Upper lobe of left lung (tissue), 6 donors: ENCODE results near the gene FMO4. TPM values are rescaled to one million over a fixed set of nuclear protein-coding genes. Genes with fewer than 3 reads are reported as not detected.
A peak's percentile ranks its signal among the peaks of the same experiment; 100 is the strongest.
"Not testable (repeated sequence)": the region's sequence is repeated elsewhere in the genome, so short reads cannot be mapped to it uniquely, and the experiment has no call there.

Source experiments
- ATAC-seq, 2 donors: fragments of 200-7000 bp; cut with Tn5 transposase; one replicate each; pipeline ENCODE4 v1.9.1; 2022; ENCODE audit warnings: mild to moderate bottlenecking in 2 of 2, moderate library complexity in 2 of 2; ENCODE audit not compliant: low FRiP score in 2 of 2
- DNase-seq, 2 donors: peaks; one replicate each; pipeline ENCODE4 v3.0.0-alpha.2; 2019 to 2020
- H3K27ac ChIP-seq, 4 donors: fragments of 200-600 bp; sonication (generic); one replicate each; pipeline ENCODE4 v1.5.1; 2016 to 2019
- H3K27me3 ChIP-seq, 4 donors: fragments of 200-600 bp; sonication (generic); one replicate each; pipeline ENCODE4 v1.5.1; 2017 to 2019
- H3K36me3 ChIP-seq, 4 donors: fragments of 200-600 bp; sonication (generic); one replicate each; pipeline ENCODE4 v1.5.1; 2016 to 2019
- H3K4me1 ChIP-seq, 4 donors: fragments of 200-600 bp; sonication (generic); one replicate each; pipeline ENCODE4 v1.5.1; 2018 to 2019
- H3K4me3 ChIP-seq, 4 donors: fragments of 200-600 bp; sonication (generic); one replicate each; pipeline ENCODE4 v1.5.1; 2017 to 2019; ENCODE audit warnings: mild to moderate bottlenecking in 2 of 4, moderate library complexity in 1 of 4
- H3K9me3 ChIP-seq, 4 donors: fragments of 200-600 bp; sonication (generic); one replicate each; pipeline ENCODE4 v1.5.1; 2018 to 2019
- CTCF ChIP-seq, 6 experiments: fragments of 450-650 bp in 4 of 6; fragments of 200-600 bp in 2 of 6; sonication (generic) in 2 of 6; IDR thresholded peaks; one replicate each; pipeline ENCODE4 v1.5.1; 2016 to 2019; ENCODE audit warnings: antibody characterized with exemption in 6 of 6
- EP300 ChIP-seq, 4 donors: sonication (generic); formaldehyde crosslinking; IDR thresholded peaks; one replicate each; pipeline ENCODE4 v1.5.1; 2017; ENCODE audit warnings: antibody characterized with exemption in 4 of 4, control low read depth in 2 of 4
- POLR2A ChIP-seq, 4 donors: fragments of 450-650 bp; IDR thresholded peaks; one replicate each; pipeline ENCODE4 v1.5.1; 2016 to 2017; ENCODE audit warnings: antibody characterized with exemption in 4 of 4, mild to moderate bottlenecking in 2 of 4
- POLR2AphosphoS5 ChIP-seq, 2 donors: sonication (generic); formaldehyde crosslinking; IDR thresholded peaks; one replicate each; pipeline ENCODE4 v1.5.1; 2017; ENCODE audit warnings: antibody characterized with exemption in 2 of 2
- WGBS, 2 donors: methylation state at CpG; one replicate each; pipeline ENCODE4 v1.1.5; 2017 to 2018; 5-methylcytosine and 5-hydroxymethylcytosine counted together
- total RNA-seq, 6 donors: library from RNA; depleted of rRNA in 4 of 6; stranded (reverse); fragments of >200 nt in 4 of 6; gene quantifications; one replicate each; pipeline versions ENCODE4 v1.1.0 to v1.2.1, GENCODE V29; 2016 to 2021
- donor health status: DM: no; HTN: no; CAD: no; lungs with moderate emphysema.
- donor health status: DM: no; HTN: yes; CAD: no; lungs with severe emphysema.

The FMO4 gene
- total RNA-seq, 6 donors from 2014 or later = 3.1 to 6.9 (median 3.7) TPM

- DNase-seq (no peak), ATAC-seq (no peak)
- Histone ChIP-seq H3K4me1 (peaks cover 0 to 11% (median 5%) of the 10 kb centered on the region in 4 donors), H3K27me3 (no peaks in the 10 kb centered on the region), H3K36me3 (peaks cover 0 to 3% (median 0%) of the 10 kb centered on the region in 4 donors), H3K4me3 (no peak overlapping the region), H3K27ac (peak overlapping the region; percentile 20 to 64 (median 38)), H3K9me3 (no peaks in the 10 kb centered on the region)
- TF ChIP-seq CTCF (IDR thresholded peaks at IDR 0.05) = no peak
- TF ChIP-seq EP300 (IDR thresholded peaks at IDR 0.05) = no peak
- TF ChIP-seq POLR2A (IDR thresholded peaks at IDR 0.05) = no peak
- no peak for TF ChIP-seq POLR2AphosphoS5 (IDR thresholded peaks at IDR 0.05)
- 10 to 24% methylated on average over 1 of the region's 1 CpG for WGBS, 2 donors
Measured at GRCh38 chr1:171313319-171313834, 606 bp upstream of the FMO4 start.

DNA sequence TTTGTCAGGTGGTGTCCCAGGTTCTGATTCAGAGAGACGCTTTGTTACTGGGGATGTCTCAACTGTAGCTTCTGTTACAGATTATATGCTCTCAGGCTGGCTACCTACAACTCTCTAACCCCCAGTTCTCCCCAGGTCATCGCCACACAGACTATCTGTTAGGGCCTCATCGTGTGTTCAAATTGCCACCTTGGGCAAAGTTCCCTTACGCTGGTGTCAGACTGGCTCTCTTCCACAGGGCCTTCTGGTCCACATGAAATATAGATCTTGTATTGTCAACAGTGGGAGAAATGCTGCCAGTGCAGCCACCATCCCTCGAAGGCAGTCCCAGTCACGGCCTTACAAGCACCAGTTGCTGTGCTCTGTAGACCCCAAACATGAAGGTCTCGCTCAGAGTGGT lies 15.3 kb downstream of the FMO4 start:
- Histone ChIP-seq H3K27me3 (no peaks in the 10 kb centered on the region), H3K27ac (no peak overlapping the region), H3K4me3 (no peak overlapping the region), H3K36me3 (no peaks in the 10 kb centered on the region), H3K4me1 (no peaks in the 10 kb centered on the region), H3K9me3 (no peaks in the 10 kb centered on the region)
- no peak for ATAC-seq
- TF ChIP-seq POLR2AphosphoS5 (IDR thresholded peaks at IDR 0.05) (no peak), EP300 (IDR thresholded peaks at IDR 0.05) (no peak), CTCF (IDR thresholded peaks at IDR 0.05) (no peak), POLR2A (IDR thresholded peaks at IDR 0.05) (no peak)
- no peak for DNase-seq
- WGBS, 2 donors = 94 to 100% methylated on average over 4 to 7 of the region's 7 CpGs

GRCh38 chr1:171334024-171334640 lies 20.1 kb downstream of the FMO4 start:
- Histone ChIP-seq H3K9me3 (no peaks in the 10 kb centered on the region), H3K27ac (no peak overlapping the region), H3K4me1 (no peaks in the 10 kb centered on the region), H3K27me3 (no peaks in the 10 kb centered on the region), H3K36me3 (no peaks in the 10 kb centered on the region), H3K4me3 (no peak overlapping the region)
- DNase-seq (no peak), ATAC-seq (no peak)
- no peak for TF ChIP-seq EP300 (IDR thresholded peaks at IDR 0.05)
- 84 to 89% methylated on average over 1 of the region's 1 CpG for WGBS, 2 donors

GRCh38 chr1:171335964-171336363 lies 22.0 kb downstream of the FMO4 start:
- peak in 1 of 2 donors; percentile 37 for ATAC-seq
- H3K4me3 ChIP-seq = no peak overlapping the region
- 35 to 55% methylated on average over 1 of the region's 1 CpG for WGBS, 2 donors
- no peaks in the 10 kb centered on the region for H3K9me3 ChIP-seq
- no peaks in the 10 kb centered on the region for H3K36me3 ChIP-seq
- H3K27ac ChIP-seq = no peak overlapping the region
- no peaks in the 10 kb centered on the region for H3K27me3 ChIP-seq
- no peaks in the 10 kb centered on the region for H3K4me1 ChIP-seq
- TF ChIP-seq EP300 (IDR thresholded peaks at IDR 0.05) (no peak), POLR2AphosphoS5 (IDR thresholded peaks at IDR 0.05) (no peak), POLR2A (IDR thresholded peaks at IDR 0.05) (no peak), CTCF (IDR thresholded peaks at IDR 0.05) (no peak)
- no peak for DNase-seq

- DNase-seq, ATAC-seq, H3K4me3 ChIP-seq, H3K27ac ChIP-seq, H3K4me1 ChIP-seq, H3K36me3 ChIP-seq, H3K9me3 ChIP-seq, H3K27me3 ChIP-seq: not testable (repeated sequence)
- WGBS, 2 donors = 86 to 89% methylated on average over 6 of the region's 6 CpGs
Measured at GRCh38 chr1:171339345-171339744, 25.4 kb downstream of the FMO4 start.
